Mesodermal cell (in vitro differentiated cells): Measurements from ENCODE around the gene CAND2.
"Not testable (repeated sequence)": the region's sequence is repeated elsewhere in the genome, so short reads cannot be mapped to it uniquely, and the experiment has no call there.

ENCODE experiments used
- H3K27ac ChIP-seq: 2 replicates; pipeline ENCODE4 v1.7.0; 2013; ENCODE audit warnings: mild to moderate bottlenecking, low read depth, low read length, moderate library complexity; ENCODE audit not compliant: severe bottlenecking
- H3K36me3 ChIP-seq: 2 replicates; pipeline ENCODE4 v1.7.1; 2013; ENCODE audit warnings: mild to moderate bottlenecking, low read length, moderate library complexity; ENCODE audit not compliant: control insufficient read depth, insufficient read depth
- H3K4me1 ChIP-seq: one replicate; pipeline ENCODE4 v1.7.1; 2013; ENCODE audit warnings: mild to moderate bottlenecking, low read length; ENCODE audit not compliant: insufficient read depth, control insufficient read depth, poor library complexity, severe bottlenecking
- H3K4me3 ChIP-seq: 2 replicates; pipeline ENCODE4 v1.7.0; 2013; ENCODE audit warnings: low read length, control low read depth, mild to moderate bottlenecking; ENCODE audit not compliant: insufficient read depth, poor library complexity, severe bottlenecking; ENCODE audit errors: extremely low read depth
- H3K9me3 ChIP-seq: 2 replicates; pipeline ENCODE4 v1.7.1; 2013; ENCODE audit warnings: mild to moderate bottlenecking, low read length, moderate library complexity; ENCODE audit not compliant: control insufficient read depth
- WGBS, 2 experiments: methylation state at CpG; one replicate each; pipeline ENCODE4 v1.1.5; 2013; ENCODE audit warnings: missing lambda C conversion rate in 2 of 2; ENCODE audit not compliant: insufficient coverage in 2 of 2; 5-methylcytosine and 5-hydroxymethylcytosine counted together

Gene CAND2

GRCh38 chr3:12830785-12831156 lies 34.3 kb downstream of the CAND2 start:
- no peak overlapping the region for H3K4me3 ChIP-seq
- H3K36me3 ChIP-seq: peaks cover 53% of the 10 kb centered on the region
- peaks cover 10% of the 10 kb centered on the region for H3K4me1 ChIP-seq
- WGBS, 2 experiments: 100% methylated on average over 2 to 3 of the region's 4 CpGs
- peak overlapping the region; percentile 49 for H3K27ac ChIP-seq
- no peaks in the 10 kb centered on the region for H3K9me3 ChIP-seq

GRCh38 chr3:12831301-12831866 lies 34.9 kb downstream of the CAND2 start:
- 95 to 97% methylated on average over 3 of the region's 5 CpGs for WGBS, 2 experiments
- H3K9me3 ChIP-seq: no peaks in the 10 kb centered on the region
- peaks cover 60% of the 10 kb centered on the region for H3K36me3 ChIP-seq
- no peak overlapping the region for H3K27ac ChIP-seq
- peaks cover 10% of the 10 kb centered on the region for H3K4me1 ChIP-seq
- H3K4me3 ChIP-seq: no peak overlapping the region

- no peak overlapping the region for H3K4me3 ChIP-seq
- peak overlapping the region; percentile 5 for H3K27ac ChIP-seq
- no peaks in the 10 kb centered on the region for H3K9me3 ChIP-seq
- H3K36me3 ChIP-seq: peaks cover 72% of the 10 kb centered on the region
- 91 to 97% methylated on average over 3 to 4 of the region's 7 CpGs for WGBS, 2 experiments
- peaks cover 12% of the 10 kb centered on the region for H3K4me1 ChIP-seq
These were observed 36.1 kb downstream of the CAND2 start for GRCh38 chr3:12832350-12833221.

GRCh38 chr3:12833222-12834161 lies 37.0 kb downstream of the CAND2 start:
- H3K27ac ChIP-seq: peak overlapping the region; percentile 6
- no peak overlapping the region for H3K4me3 ChIP-seq
- WGBS, 2 experiments: 83% methylated on average over 10 to 11 of the region's 13 CpGs
- peaks cover 81% of the 10 kb centered on the region for H3K36me3 ChIP-seq
- peaks cover 18% of the 10 kb centered on the region for H3K4me1 ChIP-seq
- no peaks in the 10 kb centered on the region for H3K9me3 ChIP-seq

- Histone ChIP-seq H3K4me1 (peaks cover 26% of the 10 kb centered on the region), H3K4me3 (no peak overlapping the region), H3K36me3 (peaks cover 97% of the 10 kb centered on the region), H3K9me3 (no peaks in the 10 kb centered on the region), H3K27ac (no peak overlapping the region)
- 96 to 98% methylated on average over 5 of the region's 6 CpGs for WGBS, 2 experiments
These were observed 38.7 kb downstream of the CAND2 start for GRCh38 chr3:12835052-12835665.

GRCh38 chr3:12837295-12837986 lies 41.0 kb downstream of the CAND2 start:
- 92 to 100% methylated on average over 2 to 3 of the region's 6 CpGs for WGBS, 2 experiments
- no peak overlapping the region for H3K27ac ChIP-seq
- H3K9me3 ChIP-seq: no peaks in the 10 kb centered on the region
- H3K4me1 ChIP-seq: peaks cover 21% of the 10 kb centered on the region
- no peak overlapping the region for H3K4me3 ChIP-seq
- H3K36me3 ChIP-seq: peaks cover 81% of the 10 kb centered on the region

GRCh38 chr3:12838179-12838965 lies 41.9 kb downstream of the CAND2 start:
- WGBS, 2 experiments: 87 to 88% methylated on average over 6 to 12 of the region's 13 CpGs
- H3K9me3 ChIP-seq: no peaks in the 10 kb centered on the region
- H3K4me1 ChIP-seq: peaks cover 21% of the 10 kb centered on the region
- peaks cover 72% of the 10 kb centered on the region for H3K36me3 ChIP-seq
- no peak overlapping the region for H3K4me3 ChIP-seq
- no peak overlapping the region for H3K27ac ChIP-seq

GRCh38 chr3:12839156-12839946 lies 42.9 kb downstream of the CAND2 start:
- no peaks in the 10 kb centered on the region for H3K9me3 ChIP-seq
- peak overlapping the region; percentile 97 for H3K4me3 ChIP-seq
- peaks cover 21% of the 10 kb centered on the region for H3K4me1 ChIP-seq
- H3K36me3 ChIP-seq: peaks cover 62% of the 10 kb centered on the region
- 88 to 93% methylated on average over 10 to 11 of the region's 11 CpGs for whole genome bisulfite sequencing, 2 experiments
- no peak overlapping the region for H3K27ac ChIP-seq

- peaks cover 54% of the 10 kb centered on the region for H3K36me3 ChIP-seq
- H3K4me3 ChIP-seq: peak overlapping the region; percentile 97
- 51 to 52% methylated on average over 5 to 9 of the region's 10 CpGs for WGBS, 2 experiments
- H3K4me1 ChIP-seq: peaks cover 21% of the 10 kb centered on the region
- H3K27ac ChIP-seq, H3K9me3 ChIP-seq: not testable (repeated sequence)
These were observed 43.7 kb downstream of the CAND2 start for GRCh38 chr3:12840148-12840547.
